ENCODE measurements around the gene NFIA. TPM values are rescaled to one million over a fixed set of nuclear protein-coding genes. Genes with fewer than 3 reads are reported as not detected.

Gene NFIA
- total and polyA plus RNA-seq, 9 of the 15 experiments (the other 6 are each of a cell fraction or from before 2014, with no cell fraction given), result 5.3 to 24.9 (median 9.8) TPM

- no peak for TF ChIP-seq ZBTB2 (IDR thresholded peaks at IDR 0.05)
- TF ChIP-seq VEZF1 (CRISPR knock-in tag; IDR thresholded peaks at IDR 0.05), result peak; percentile 45; the same call in 1 of the 2 replicates
- TF ChIP-seq MYBL2 (IDR thresholded peaks at IDR 0.05; ENCODE audit: low read depth), result peak; percentile 63
- no peak for TF ChIP-seq MYBL2 (CRISPR knock-in tag; IDR thresholded peaks at IDR 0.05; ENCODE audit: borderline replicate concordance)
- TF ChIP-seq NR1H2 (CRISPR knock-in tag; IDR thresholded peaks at IDR 0.05), result no peak
- TF ChIP-seq GTF2E2 (tag; IDR thresholded peaks at IDR 0.05), result 0 out of 2 replicates have a peak, but pooled peaks have one; percentile 46
- TF ChIP-seq, protein P1, sequence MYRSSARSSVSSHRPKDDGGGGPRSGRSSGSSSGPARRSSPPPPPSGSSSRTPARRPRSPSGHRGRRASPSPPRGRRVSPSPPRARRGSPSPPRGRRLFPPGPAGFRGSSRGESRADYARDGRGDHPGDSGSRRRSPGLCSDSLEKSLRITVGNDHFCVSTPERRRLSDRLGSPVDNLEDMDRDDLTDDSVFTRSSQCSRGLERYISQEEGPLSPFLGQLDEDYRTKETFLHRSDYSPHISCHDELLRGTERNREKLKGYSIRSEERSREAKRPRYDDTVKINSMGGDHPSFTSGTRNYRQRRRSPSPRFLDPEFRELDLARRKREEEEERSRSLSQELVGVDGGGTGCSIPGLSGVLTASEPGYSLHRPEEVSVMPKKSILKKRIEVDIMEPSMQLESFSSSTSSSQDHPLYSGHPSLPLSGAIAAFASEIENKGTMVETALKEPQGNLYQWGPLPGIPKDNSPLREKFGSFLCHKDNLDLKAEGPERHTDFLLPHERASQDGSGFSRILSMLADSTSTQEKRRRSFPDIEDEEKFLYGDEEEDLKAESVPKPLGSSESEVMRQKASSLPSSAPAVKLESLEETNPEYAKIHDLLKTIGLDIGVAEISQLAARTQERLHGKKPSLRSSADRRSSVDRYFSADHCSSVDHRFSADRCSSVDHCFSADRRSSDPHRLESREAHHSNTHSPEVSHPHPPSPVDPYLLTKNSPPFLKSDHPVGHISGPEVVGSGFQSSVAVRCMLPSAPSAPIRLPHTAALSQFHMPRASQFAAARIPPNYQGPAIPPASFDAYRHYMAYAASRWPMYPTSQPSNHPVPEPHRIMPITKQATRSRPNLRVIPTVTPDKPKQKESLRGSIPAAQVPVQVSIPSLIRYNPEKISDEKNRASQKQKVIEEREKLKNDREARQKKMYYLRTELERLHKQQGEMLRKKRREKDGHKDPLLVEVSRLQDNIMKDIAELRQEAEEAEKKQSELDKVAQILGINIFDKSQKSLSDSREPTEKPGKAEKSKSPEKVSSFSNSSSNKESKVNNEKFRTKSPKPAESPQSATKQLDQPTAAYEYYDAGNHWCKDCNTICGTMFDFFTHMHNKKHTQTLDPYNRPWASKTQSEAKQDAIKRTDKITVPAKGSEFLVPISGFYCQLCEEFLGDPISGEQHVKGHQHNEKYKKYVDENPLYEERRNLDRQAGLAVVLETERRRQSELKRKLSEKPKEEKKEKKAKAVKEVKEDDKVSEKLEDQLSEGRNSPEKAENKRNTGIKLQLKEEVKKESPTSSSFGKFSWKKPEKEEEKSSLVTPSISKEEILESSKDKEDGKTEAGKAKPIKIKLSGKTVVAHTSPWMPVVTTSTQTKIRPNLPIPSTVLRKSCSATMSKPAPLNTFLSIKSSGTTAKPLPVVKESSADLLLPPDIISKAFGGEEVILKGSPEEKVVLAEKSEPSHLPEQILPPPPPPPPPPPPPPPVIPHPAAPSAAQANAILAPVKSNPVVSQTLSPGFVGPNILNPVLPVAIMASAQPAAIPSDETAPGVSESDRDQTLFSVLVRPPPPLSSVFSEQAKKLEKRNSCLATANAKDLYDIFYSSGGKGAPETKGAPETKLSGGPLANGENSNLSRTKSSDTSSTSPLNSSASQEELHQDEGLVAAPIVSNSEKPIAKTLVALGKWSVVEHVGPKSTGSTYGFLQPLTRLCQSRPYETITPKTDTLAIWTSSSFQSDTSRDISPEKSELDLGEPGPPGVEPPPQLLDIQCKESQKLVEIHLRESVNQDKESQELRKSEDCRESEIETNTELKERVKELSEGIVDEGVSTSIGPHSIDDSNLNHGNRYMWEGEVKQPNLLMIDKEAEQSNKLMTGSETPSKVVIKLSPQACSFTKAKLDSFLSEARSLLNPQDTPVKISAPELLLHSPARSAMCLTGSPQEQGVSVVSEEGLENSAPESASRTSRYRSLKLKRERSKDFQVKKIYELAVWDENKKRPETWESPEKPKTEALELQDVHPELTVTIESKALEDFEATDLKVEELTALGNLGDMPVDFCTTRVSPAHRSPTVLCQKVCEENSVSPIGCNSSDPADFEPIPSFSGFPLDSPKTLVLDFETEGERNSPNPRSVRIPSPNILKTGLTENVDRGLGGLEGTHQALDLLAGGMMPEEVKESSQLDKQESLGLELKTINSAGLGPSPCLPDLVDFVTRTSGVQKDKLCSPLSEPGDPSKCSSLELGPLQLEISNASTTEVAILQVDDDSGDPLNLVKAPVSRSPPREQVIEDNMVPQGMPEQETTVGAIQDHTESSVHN (IDR thresholded peaks at IDR 0.05; ENCODE audit: borderline replicate concordance in 1 of 2, low read depth in 1 of 2), result 0 out of 4 replicates have a peak, but pooled peaks of 1 of the 2 experiments have one; percentile 18
- TF ChIP-seq ZNF561 (CRISPR knock-in tag; conservative IDR thresholded peaks at IDR 0.05), result no peak
- peak; percentile 46 for TF ChIP-seq ATF7 (IDR thresholded peaks at IDR 0.05)
- TF ChIP-seq, protein P2, sequence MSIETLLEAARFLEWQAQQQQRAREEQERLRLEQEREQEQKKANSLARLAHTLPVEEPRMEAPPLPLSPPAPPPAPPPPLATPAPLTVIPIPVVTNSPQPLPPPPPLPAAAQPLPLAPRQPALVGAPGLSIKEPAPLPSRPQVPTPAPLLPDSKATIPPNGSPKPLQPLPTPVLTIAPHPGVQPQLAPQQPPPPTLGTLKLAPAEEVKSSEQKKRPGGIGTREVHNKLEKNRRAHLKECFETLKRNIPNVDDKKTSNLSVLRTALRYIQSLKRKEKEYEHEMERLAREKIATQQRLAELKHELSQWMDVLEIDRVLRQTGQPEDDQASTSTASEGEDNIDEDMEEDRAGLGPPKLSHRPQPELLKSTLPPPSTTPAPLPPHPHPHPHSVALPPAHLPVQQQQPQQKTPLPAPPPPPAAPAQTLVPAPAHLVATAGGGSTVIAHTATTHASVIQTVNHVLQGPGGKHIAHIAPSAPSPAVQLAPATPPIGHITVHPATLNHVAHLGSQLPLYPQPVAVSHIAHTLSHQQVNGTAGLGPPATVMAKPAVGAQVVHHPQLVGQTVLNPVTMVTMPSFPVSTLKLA (conservative IDR thresholded peaks at IDR 0.05), result peak; percentile 17 to 43; a peak in 2 of 4 replicates
- peak; percentile 79 for TF ChIP-seq RBM25 (IDR thresholded peaks at IDR 0.05; ENCODE audit: low read depth, low read length, severe bottlenecking)
- 0 out of 2 replicates have a peak, but pooled peaks have one; percentile 12 for TF ChIP-seq MTA1 (IDR thresholded peaks at IDR 0.05; ENCODE audit: borderline replicate concordance)
- TF ChIP-seq SRSF3 (IDR thresholded peaks at IDR 0.05; ENCODE audit: insufficient read depth, low read length), result no peak
Observed at GRCh38 chr1:61077676-61078541, 4.5 kb upstream of the NFIA start (continued).
